ENCODE data around the gene SRCIN1. TPM values are rescaled to one million over a fixed set of nuclear protein-coding genes. Genes with fewer than 3 reads are reported as not detected.

SRCIN1 gene
- total RNA-seq, 4 donors from 2014 or later: 1.2 to 2.7 (median 2.3) TPM

- Histone ChIP-seq H3K4me1 (peaks cover 14 to 30% (median 23%) of the 10 kb centered on the region in 4 donors), H3K27me3 (peaks cover 0 to 91% (median 32%) of the 10 kb centered on the region in 4 donors), H3K27ac (replicated peaks in 1 of 4) (no peak overlapping the region), H3K9me3 (peaks cover 0 to 15% (median 8%) of the 10 kb centered on the region in 4 donors), H3K4me3 (no peak overlapping the region), H3K36me3 (no peaks in the 10 kb centered on the region)
- no peak for DNase-seq (ENCODE audit: extremely low spot score)
- intact Hi-C loops (cut with DNase I): loop anchor here (10.0 kb wide), 1 partner anchor 55 kb away; no protein-coding TSS in a partner anchor
- 51% methylated on average over 9 of the region's 9 CpGs for WGBS
- TF ChIP-seq EP300 (IDR thresholded peaks at IDR 0.05) (no peak), CTCF (IDR thresholded peaks at IDR 0.05) (no peak), POLR2A (IDR thresholded peaks at IDR 0.05; ENCODE audit: low read depth) (no peak), POLR2AphosphoS5 (IDR thresholded peaks at IDR 0.05) (no peak)
These were observed 3.7 kb upstream of the SRCIN1 start for GRCh38 chr17:38609280-38610031.

GRCh38 chr17:38608648-38609047 lies 2.9 kb upstream of the SRCIN1 start:
- no peak for DNase-seq (ENCODE audit: extremely low spot score)
- Histone ChIP-seq H3K27ac (replicated peaks in 1 of 4) (no peak overlapping the region), H3K4me1 (peaks cover 14 to 34% (median 23%) of the 10 kb centered on the region in 4 donors), H3K4me3 (no peak overlapping the region), H3K27me3 (peaks cover 0 to 92% (median 35%) of the 10 kb centered on the region in 4 donors), H3K9me3 (peaks cover 0 to 15% (median 8%) of the 10 kb centered on the region in 4 donors), H3K36me3 (no peaks in the 10 kb centered on the region)
- intact Hi-C loops (cut with DNase I): loop anchor here (10.0 kb wide), 1 partner anchor 56 kb away; no protein-coding TSS in a partner anchor
- TF ChIP-seq POLR2AphosphoS5 (IDR thresholded peaks at IDR 0.05) (no peak), EP300 (IDR thresholded peaks at IDR 0.05) (no peak), POLR2A (IDR thresholded peaks at IDR 0.05; ENCODE audit: low read depth) (no peak), CTCF (IDR thresholded peaks at IDR 0.05) (no peak)
- 94% methylated on average over 3 of the region's 4 CpGs for WGBS

- Histone ChIP-seq H3K36me3 (no peaks in the 10 kb centered on the region), H3K27ac (replicated peaks in 1 of 4) (no peak overlapping the region), H3K9me3 (peaks cover 0 to 7% (median 5%) of the 10 kb centered on the region in 4 donors), H3K4me1 (peaks cover 16 to 49% (median 32%) of the 10 kb centered on the region in 4 donors), H3K4me3 (peak overlapping the region; percentile 55 to 69 (median 58)), H3K27me3 (peaks cover 0 to 96% (median 35%) of the 10 kb centered on the region in 4 donors)
- 12% methylated on average over 24 of the region's 30 CpGs for WGBS
- no peak for TF ChIP-seq EP300 (IDR thresholded peaks at IDR 0.05)
- TF ChIP-seq POLR2A (IDR thresholded peaks at IDR 0.05; ENCODE audit: low read depth): no peak
- no peak for TF ChIP-seq POLR2AphosphoS5 (IDR thresholded peaks at IDR 0.05)
- TF ChIP-seq CTCF (IDR thresholded peaks at IDR 0.05): no peak
- DNase-seq (ENCODE audit: extremely low spot score): no peak
- intact Hi-C loops (cut with DNase I): loop anchor here (10.0 kb wide), 1 partner anchor 58 kb away; no protein-coding TSS in a partner anchor
These were observed 1.2 kb upstream of the SRCIN1 start for GRCh38 chr17:38606646-38607611.

- Histone ChIP-seq H3K4me1 (peaks cover 16 to 54% (median 36%) of the 10 kb centered on the region in 4 donors), H3K36me3 (no peaks in the 10 kb centered on the region), H3K9me3 (no peaks in the 10 kb centered on the region), H3K27ac (replicated peaks in 1 of 4) (no peak overlapping the region), H3K4me3 (peak overlapping the region; percentile 55 to 69 (median 58)), H3K27me3 (peaks cover 0 to 96% (median 35%) of the 10 kb centered on the region in 4 donors)
- WGBS: 1% methylated on average over 8 of the region's 44 CpGs
- intact Hi-C loops (cut with DNase I): loop anchor here (10.0 kb wide), 1 partner anchor 59 kb away; no protein-coding TSS in a partner anchor
- TF ChIP-seq CTCF (IDR thresholded peaks at IDR 0.05) (no peak), EP300 (IDR thresholded peaks at IDR 0.05) (no peak), POLR2AphosphoS5 (IDR thresholded peaks at IDR 0.05) (no peak)
- DNase-seq (ENCODE audit: extremely low spot score): no peak
These were observed 326 bp downstream of the SRCIN1 start for GRCh38 chr17:38605411-38605840.

Measured in esophagus muscularis mucosa (tissue), 4 donors.